HEK293T (cell line): ENCODE data around the gene EIF2S1.

Source experiments
- FOXA1 ChIP-seq: fragments of 450-650 bp; IDR thresholded peaks from 2 replicates; pipeline ENCODE4 v1.6.1; 2016; ENCODE audit warnings: mild to moderate bottlenecking
- SUZ12 ChIP-seq: fragments of 450-650 bp; IDR thresholded peaks from 2 replicates; pipeline ENCODE4 v1.6.1; 2016; ENCODE audit warnings: mild to moderate bottlenecking

DNA sequence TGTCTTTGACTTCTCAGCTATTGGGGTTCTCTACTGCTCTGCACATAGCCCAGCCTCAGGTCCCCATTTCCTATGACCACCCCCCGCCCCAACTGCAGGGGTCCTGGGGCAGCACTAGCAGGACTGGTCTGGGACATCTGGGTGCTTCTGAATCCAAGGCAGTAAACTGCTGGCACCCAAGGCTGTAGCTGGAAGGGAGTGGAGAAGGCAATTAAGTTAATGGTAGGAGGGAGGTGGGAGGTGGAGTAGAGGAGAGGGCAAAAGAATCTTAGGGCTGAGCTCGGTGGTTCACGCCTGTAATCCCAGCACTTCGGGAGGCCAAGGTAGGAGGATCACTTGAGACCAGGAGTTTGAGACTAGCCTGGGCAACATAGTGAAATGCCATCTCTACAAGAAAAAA, 40.3 kb downstream of the EIF2S1 start:
- no peak for TF ChIP-seq SUZ12
- no peak for TF ChIP-seq FOXA1
